ENCODE results near the gene WEE1.

Gene WEE1

GRCh38 chr11:9600166-9600565, 26.7 kb downstream of the WEE1 start:
- H3K79me2 ChIP-seq (ENCODE audit: insufficient read depth, low read length), result peaks cover 15% of the 10 kb centered on the region; the same call in 1 of the 2 replicates
- H3K9ac ChIP-seq (ENCODE audit: low read length), result peak overlapping the region; percentile 77
- no peaks in the 10 kb centered on the region for H4K20me1 ChIP-seq (ENCODE audit: low read depth, low read length)
- no peaks in the 10 kb centered on the region for H3K9me2 ChIP-seq (replicated peaks; ENCODE audit: insufficient read depth, low read length)
- H3K4me2 ChIP-seq (ENCODE audit: low read depth, low read length, poor library complexity, severe bottlenecking), result peak overlapping the region; percentile 83
- H3F3A ChIP-seq (ENCODE audit: insufficient read depth), result peaks cover 83% of the 10 kb centered on the region
- H2AFZ ChIP-seq (ENCODE audit: low read depth, low read length, severe bottlenecking), result no peak overlapping the region
- H3K4me3 ChIP-seq (ENCODE audit: insufficient read depth, low read length, poor library complexity, severe bottlenecking), result peak overlapping the region; percentile 49
- no peaks in the 10 kb centered on the region for H3K36me3 ChIP-seq (ENCODE audit: low read length)
- no peaks in the 10 kb centered on the region for H3K9me3 ChIP-seq (ENCODE audit: insufficient read depth, low read length)
- peak overlapping the region; percentile 98 for H3K27ac ChIP-seq (ENCODE audit: low read depth, low read length)
- no peaks in the 10 kb centered on the region for H3K27me3 ChIP-seq (ENCODE audit: low read length)
- TF ChIP-seq CTCF (IDR thresholded peaks at IDR 0.05; ENCODE audit: insufficient read depth, low read length, poor library complexity, severe bottlenecking), result no peak
- no peak for TF ChIP-seq EZH2phosphoT487 (conservative IDR thresholded peaks at IDR 0.05; ENCODE audit: low read length)

GRCh38 chr11:9600644-9601036, 27.2 kb downstream of the WEE1 start:
- peaks cover 15% of the 10 kb centered on the region; the same call in 1 of the 2 replicates for H3K79me2 ChIP-seq (ENCODE audit: insufficient read depth, low read length)
- H3K9ac ChIP-seq (ENCODE audit: low read length), result peak overlapping the region; percentile 77
- H3K27me3 ChIP-seq (ENCODE audit: low read length), result no peaks in the 10 kb centered on the region
- H3K9me2 ChIP-seq (replicated peaks; ENCODE audit: insufficient read depth, low read length), result no peaks in the 10 kb centered on the region
- H3K4me2 ChIP-seq (ENCODE audit: low read depth, low read length, poor library complexity, severe bottlenecking), result peak overlapping the region; percentile 83
- no peaks in the 10 kb centered on the region for H3K36me3 ChIP-seq (ENCODE audit: low read length)
- H3K9me3 ChIP-seq (ENCODE audit: insufficient read depth, low read length), result no peaks in the 10 kb centered on the region
- TF ChIP-seq CTCF (IDR thresholded peaks at IDR 0.05; ENCODE audit: insufficient read depth, low read length, poor library complexity, severe bottlenecking) (no peak), EZH2phosphoT487 (conservative IDR thresholded peaks at IDR 0.05; ENCODE audit: low read length) (no peak)
- peak overlapping the region; percentile 98 for H3K27ac ChIP-seq (ENCODE audit: low read depth, low read length)
- H3F3A ChIP-seq (ENCODE audit: insufficient read depth), result peaks cover 83% of the 10 kb centered on the region
- H3K4me3 ChIP-seq (ENCODE audit: insufficient read depth, low read length, poor library complexity, severe bottlenecking), result peak overlapping the region; percentile 49
- no peaks in the 10 kb centered on the region for H4K20me1 ChIP-seq (ENCODE audit: low read depth, low read length)
- no peak overlapping the region for H2AFZ ChIP-seq (ENCODE audit: low read depth, low read length, severe bottlenecking)

GRCh38 chr11:9601037-9601875, 27.8 kb downstream of the WEE1 start:
- peak overlapping the region; percentile 49 for H3K4me3 ChIP-seq (ENCODE audit: insufficient read depth, low read length, poor library complexity, severe bottlenecking)
- peaks cover 15% of the 10 kb centered on the region; the same call in 1 of the 2 replicates for H3K79me2 ChIP-seq (ENCODE audit: insufficient read depth, low read length)
- no peak overlapping the region for H2AFZ ChIP-seq (ENCODE audit: low read depth, low read length, severe bottlenecking)
- no peaks in the 10 kb centered on the region for H4K20me1 ChIP-seq (ENCODE audit: low read depth, low read length)
- H3F3A ChIP-seq (ENCODE audit: insufficient read depth), result peaks cover 83% of the 10 kb centered on the region
- H3K36me3 ChIP-seq (ENCODE audit: low read length), result no peaks in the 10 kb centered on the region
- TF ChIP-seq CTCF (IDR thresholded peaks at IDR 0.05; ENCODE audit: insufficient read depth, low read length, poor library complexity, severe bottlenecking) (no peak), EZH2phosphoT487 (conservative IDR thresholded peaks at IDR 0.05; ENCODE audit: low read length) (no peak)
- no peaks in the 10 kb centered on the region for H3K27me3 ChIP-seq (ENCODE audit: low read length)
- no peaks in the 10 kb centered on the region for H3K9me2 ChIP-seq (replicated peaks; ENCODE audit: insufficient read depth, low read length)
- peak overlapping the region; percentile 98 for H3K27ac ChIP-seq (ENCODE audit: low read depth, low read length)
- peak overlapping the region; percentile 77 for H3K9ac ChIP-seq (ENCODE audit: low read length)
- peak overlapping the region; percentile 83 for H3K4me2 ChIP-seq (ENCODE audit: low read depth, low read length, poor library complexity, severe bottlenecking)
- H3K9me3 ChIP-seq (ENCODE audit: insufficient read depth, low read length), result no peaks in the 10 kb centered on the region

Data from SU-DHL-6 (cell line).